Measurements from ENCODE around the gene EPSTI1. TPM values are rescaled to one million over a fixed set of nuclear protein-coding genes. Genes with fewer than 3 reads are reported as not detected.

Gene EPSTI1
- total RNA-seq, 1 donor from 2014 or later, result 6.0 TPM

- H3K4me1 Mint-ChIP-seq (ENCODE audit: low read depth), result peaks cover 10% of the 10 kb centered on the region
Observed at GRCh38 chr13:43033038-43033437, 41.0 kb upstream of the EPSTI1 start.

GRCh38 chr13:43031881-43032280 is 39.8 kb upstream of the EPSTI1 start:
- DNase-seq (ENCODE audit: low spot score, unreplicated experiment), result no peak

More at GRCh38 chr13:43033038-43033437, 41.0 kb upstream of the EPSTI1 start:
- no peaks in the 10 kb centered on the region for H3K27me3 Mint-ChIP-seq
- H3K9me3 Mint-ChIP-seq (ENCODE audit: low read depth), result peaks cover 11% of the 10 kb centered on the region
- TF ChIP-seq, protein P1, sequence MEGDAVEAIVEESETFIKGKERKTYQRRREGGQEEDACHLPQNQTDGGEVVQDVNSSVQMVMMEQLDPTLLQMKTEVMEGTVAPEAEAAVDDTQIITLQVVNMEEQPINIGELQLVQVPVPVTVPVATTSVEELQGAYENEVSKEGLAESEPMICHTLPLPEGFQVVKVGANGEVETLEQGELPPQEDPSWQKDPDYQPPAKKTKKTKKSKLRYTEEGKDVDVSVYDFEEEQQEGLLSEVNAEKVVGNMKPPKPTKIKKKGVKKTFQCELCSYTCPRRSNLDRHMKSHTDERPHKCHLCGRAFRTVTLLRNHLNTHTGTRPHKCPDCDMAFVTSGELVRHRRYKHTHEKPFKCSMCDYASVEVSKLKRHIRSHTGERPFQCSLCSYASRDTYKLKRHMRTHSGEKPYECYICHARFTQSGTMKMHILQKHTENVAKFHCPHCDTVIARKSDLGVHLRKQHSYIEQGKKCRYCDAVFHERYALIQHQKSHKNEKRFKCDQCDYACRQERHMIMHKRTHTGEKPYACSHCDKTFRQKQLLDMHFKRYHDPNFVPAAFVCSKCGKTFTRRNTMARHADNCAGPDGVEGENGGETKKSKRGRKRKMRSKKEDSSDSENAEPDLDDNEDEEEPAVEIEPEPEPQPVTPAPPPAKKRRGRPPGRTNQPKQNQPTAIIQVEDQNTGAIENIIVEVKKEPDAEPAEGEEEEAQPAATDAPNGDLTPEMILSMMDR (IDR thresholded peaks at IDR 0.05; ENCODE audit: unreplicated experiment), result no peak
- peaks cover 34% of the 10 kb centered on the region for H3K36me3 Mint-ChIP-seq (ENCODE audit: insufficient read depth)
- DNase-seq (ENCODE audit: low spot score, unreplicated experiment), result no peak
- H3K27ac Mint-ChIP-seq, result no peak overlapping the region
- no peak overlapping the region for H3K4me3 Mint-ChIP-seq (ENCODE audit: low read depth)

DNA sequence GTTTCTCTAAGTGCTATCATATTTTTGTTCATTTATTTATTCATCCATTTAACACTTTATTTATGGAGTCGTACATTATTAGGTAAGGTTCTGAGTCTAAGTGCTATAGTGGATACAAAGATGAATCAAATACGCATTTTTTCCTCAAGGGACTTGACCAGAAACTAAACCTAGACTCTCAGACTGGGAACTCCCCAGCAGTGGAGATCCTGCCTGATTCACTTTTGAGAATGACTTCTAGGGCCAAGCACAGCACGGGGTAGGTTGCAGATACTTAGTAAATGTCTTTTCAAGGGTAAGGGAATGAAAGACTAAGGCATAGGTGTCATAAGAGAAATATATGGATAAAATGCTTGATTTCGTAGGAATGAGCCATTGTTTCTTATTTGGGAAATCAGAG is 38.5 kb upstream of the EPSTI1 start:
- H3K27ac Mint-ChIP-seq, result no peak overlapping the region
- no peak for DNase-seq (ENCODE audit: low spot score, unreplicated experiment)
- peaks cover 9% of the 10 kb centered on the region for H3K4me1 Mint-ChIP-seq (ENCODE audit: low read depth)
- TF ChIP-seq, protein P1 (IDR thresholded peaks at IDR 0.05; ENCODE audit: unreplicated experiment), result no peak
- no peaks in the 10 kb centered on the region for H3K27me3 Mint-ChIP-seq
- no peak overlapping the region for H3K4me3 Mint-ChIP-seq (ENCODE audit: low read depth)
- peaks cover 31% of the 10 kb centered on the region for H3K36me3 Mint-ChIP-seq (ENCODE audit: insufficient read depth)
- H3K9me3 Mint-ChIP-seq (ENCODE audit: low read depth), result peaks cover 11% of the 10 kb centered on the region

More at GRCh38 chr13:43031881-43032280, 39.8 kb upstream of the EPSTI1 start:
- H3K36me3 Mint-ChIP-seq (ENCODE audit: insufficient read depth), result peaks cover 31% of the 10 kb centered on the region
- no peak overlapping the region for H3K4me3 Mint-ChIP-seq (ENCODE audit: low read depth)
- H3K27me3 Mint-ChIP-seq, result no peaks in the 10 kb centered on the region
- H3K27ac Mint-ChIP-seq, result no peak overlapping the region
- TF ChIP-seq, protein P1 (IDR thresholded peaks at IDR 0.05; ENCODE audit: unreplicated experiment), result no peak
- H3K9me3 Mint-ChIP-seq (ENCODE audit: low read depth), result peaks cover 11% of the 10 kb centered on the region
- H3K4me1 Mint-ChIP-seq (ENCODE audit: low read depth), result peaks cover 7% of the 10 kb centered on the region

DNA sequence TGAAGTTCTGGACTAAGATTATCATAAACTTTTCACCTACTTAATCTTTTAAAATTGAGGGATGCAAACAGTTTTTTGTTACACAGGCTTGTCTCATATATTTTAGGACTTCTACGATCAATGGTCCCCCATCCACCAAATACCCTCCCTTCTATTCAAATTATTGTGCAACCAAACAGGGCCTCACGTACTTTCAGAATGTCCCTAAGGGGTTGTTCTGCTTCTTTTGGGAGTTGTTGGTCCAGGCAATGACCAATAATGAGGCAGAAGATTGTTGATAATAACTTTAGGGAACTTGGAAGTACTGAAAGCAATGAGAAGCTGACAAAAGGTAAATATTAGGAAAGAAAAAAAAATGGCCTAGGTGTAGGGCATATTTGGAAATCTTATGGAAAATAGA is 34.2 kb upstream of the EPSTI1 start:
- TF ChIP-seq, protein P1 (IDR thresholded peaks at IDR 0.05; ENCODE audit: unreplicated experiment), result no peak
- Mint-ChIP-seq H3K27me3 (no peaks in the 10 kb centered on the region), H3K9me3 (ENCODE audit: low read depth) (no peaks in the 10 kb centered on the region), H3K36me3 (ENCODE audit: insufficient read depth) (peaks cover 12% of the 10 kb centered on the region), H3K4me3 (ENCODE audit: low read depth) (no peak overlapping the region), H3K27ac (no peak overlapping the region), H3K4me1 (ENCODE audit: low read depth) (peaks cover 10% of the 10 kb centered on the region)
- DNase-seq (ENCODE audit: low spot score, unreplicated experiment), result no peak

GRCh38 chr13:43023289-43023963 is 31.4 kb upstream of the EPSTI1 start, which contains the start of gene DNAJC15:
DNAJC15 (plus strand) TSS chr13:43023586; CDS start chr13:43023627, 41 bp downstream.
- TF ChIP-seq, protein P1 (IDR thresholded peaks at IDR 0.05; ENCODE audit: unreplicated experiment), result peak; percentile 19
- Mint-ChIP-seq H3K4me1 (ENCODE audit: low read depth) (peaks cover 10% of the 10 kb centered on the region), H3K36me3 (ENCODE audit: insufficient read depth) (peaks cover 6% of the 10 kb centered on the region), H3K9me3 (ENCODE audit: low read depth) (no peaks in the 10 kb centered on the region), H3K27me3 (no peaks in the 10 kb centered on the region), H3K27ac (peak within 1 kb of the TSS; percentile 97), H3K4me3 (ENCODE audit: low read depth) (peak within 1 kb of the TSS; percentile 94)
- DNase-seq (ENCODE audit: low spot score, unreplicated experiment), result peak; percentile 66

All from progenitor cell of endocrine pancreas (in vitro differentiated cells).